Activated CD4-positive, CD25-positive, alpha-beta regulatory T cell treated with anti-CD3 and anti-CD28 coated beads, Interleukin-2, amount 50 U/mL, for 72 hours (primary cell): ENCODE measurements around the gene FHOD3.

Source experiments
- DNase-seq: peaks from one replicate; pipeline ENCODE4 v3.0.0; 2021

The FHOD3 gene

GRCh38 chr18:36323421-36323820 lies 25.9 kb downstream of the FHOD3 start:
- no peak for DNase-seq

GRCh38 chr18:36325846-36326245 lies 28.3 kb downstream of the FHOD3 start:
- DNase-seq = no peak

- no peak for DNase-seq
These were observed 29.3 kb downstream of the FHOD3 start for GRCh38 chr18:36326771-36327170.

DNA sequence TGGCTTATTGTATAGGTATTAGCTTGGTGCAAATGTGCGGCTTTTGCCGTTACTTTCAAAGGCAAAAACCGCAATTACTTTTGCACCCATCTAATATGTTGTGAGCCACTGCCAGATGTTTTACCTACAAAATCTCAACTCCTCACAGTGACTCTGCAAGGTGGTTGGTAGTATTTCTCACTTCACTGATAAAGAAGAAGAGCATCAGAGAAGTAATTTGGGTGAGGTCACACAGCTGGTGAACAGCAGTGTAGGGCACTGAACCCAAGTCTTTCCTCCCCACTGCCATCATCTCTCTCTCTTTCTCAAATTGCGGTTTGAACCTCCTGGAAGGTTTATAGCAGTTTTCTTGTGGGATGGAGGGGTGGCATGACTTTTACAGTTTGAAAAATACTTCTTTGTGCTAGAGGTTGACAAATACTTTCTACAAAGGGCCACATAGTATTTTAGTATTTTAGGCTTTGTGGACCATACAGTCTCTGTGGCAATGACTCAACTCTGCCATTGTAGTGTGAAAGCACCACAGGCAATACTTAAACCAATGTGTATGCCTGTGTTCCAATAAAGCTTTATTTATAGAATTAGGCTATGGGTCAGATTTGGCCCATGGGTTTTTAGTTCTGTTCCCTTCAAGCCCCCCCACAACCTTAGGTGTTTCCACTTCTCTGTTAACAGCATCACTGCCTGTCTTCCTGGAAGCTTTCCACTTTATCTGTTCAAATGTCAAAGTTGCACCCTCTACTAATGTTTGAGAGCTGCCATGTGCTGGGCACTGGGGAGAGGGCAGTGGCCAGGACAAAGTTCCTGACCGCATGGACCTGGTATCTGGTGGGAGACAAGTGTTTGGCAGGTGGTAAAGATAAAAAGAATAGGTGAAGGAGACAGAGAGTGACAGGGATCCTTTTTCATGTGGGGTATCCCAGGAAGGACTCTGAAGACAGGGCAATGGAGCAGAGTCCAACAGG lies 30.1 kb downstream of the FHOD3 start:
- DNase-seq = no peak

DNA sequence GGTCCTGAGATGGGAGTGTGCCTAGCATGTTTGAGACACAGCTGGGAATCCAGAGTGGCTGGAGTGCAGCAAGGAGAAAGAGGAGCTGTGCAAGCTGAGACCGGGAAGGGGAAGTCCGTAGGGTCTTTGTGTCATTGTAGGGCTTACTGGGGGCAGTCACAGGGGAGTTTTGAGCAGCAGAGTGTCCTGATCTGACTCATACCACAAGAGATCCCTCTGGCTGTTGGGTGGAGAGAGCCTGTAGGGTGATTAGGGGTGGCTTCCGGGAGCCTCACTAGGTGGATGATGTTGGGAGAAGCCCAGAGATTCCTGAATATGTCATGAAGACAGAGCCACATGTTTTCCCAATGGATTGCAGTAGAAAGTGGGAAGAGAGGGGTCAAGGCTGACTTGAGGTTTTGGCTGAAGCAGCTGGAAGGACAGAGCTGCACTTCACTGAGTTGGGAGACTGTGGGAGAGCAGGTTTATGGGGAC lies 30.9 kb downstream of the FHOD3 start:
- DNase-seq = no peak

DNA sequence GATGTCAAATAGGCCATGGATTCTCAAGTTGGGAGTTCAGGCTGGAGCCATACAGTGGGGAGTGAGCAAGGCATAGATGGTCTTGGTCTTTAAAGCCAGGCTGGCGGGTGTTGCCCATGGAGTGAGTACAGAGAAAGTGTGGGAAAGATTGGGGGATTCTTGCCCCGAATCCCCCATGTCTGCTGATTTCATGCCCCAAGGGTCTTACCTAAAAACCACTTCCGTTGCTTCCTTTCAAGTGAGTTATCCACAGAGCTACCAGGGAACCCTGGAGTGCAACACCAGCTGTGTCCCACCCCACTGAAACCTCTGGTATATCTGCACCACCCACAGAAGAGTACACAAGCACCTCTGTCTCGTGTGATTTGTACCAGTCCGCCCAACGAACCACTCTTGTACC lies 31.4 kb downstream of the FHOD3 start:
- DNase-seq = no peak

DNA sequence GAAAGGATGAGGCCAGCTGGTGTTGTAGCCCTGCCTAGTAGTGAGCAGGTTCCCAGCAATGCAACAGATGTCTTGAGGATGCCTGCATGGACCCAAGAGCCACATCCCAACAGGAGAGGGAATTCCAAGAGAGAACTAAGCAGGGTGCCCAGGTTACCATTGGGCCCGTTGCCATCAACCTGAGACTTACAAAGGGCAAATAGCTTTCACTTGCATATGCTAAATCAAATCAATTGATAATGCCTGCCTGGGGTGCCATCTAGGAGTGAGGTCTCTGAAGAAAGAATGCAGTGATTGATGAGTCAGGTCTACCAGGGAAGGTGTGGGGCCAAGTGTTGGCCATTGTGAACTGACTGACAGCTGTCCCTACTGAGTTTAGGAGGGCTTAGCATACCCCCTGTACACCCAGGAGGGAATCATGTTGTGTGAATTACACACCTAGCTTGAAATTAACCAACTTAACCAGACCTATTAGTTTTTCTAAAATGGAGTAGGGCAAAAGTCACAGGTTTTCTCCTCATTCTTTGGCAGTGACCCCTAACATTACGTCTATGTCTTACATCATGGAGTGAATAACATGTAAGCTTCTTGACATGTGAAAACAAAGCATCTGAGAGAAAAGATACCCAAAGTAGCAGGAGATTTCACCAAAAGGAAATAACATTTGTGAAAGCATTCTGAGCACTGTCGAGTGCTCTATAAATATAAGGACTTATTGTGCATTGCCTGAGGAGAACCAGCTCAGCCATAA lies 32.3 kb downstream of the FHOD3 start:
- no peak for DNase-seq

- no peak for DNase-seq
These were observed 33.0 kb downstream of the FHOD3 start for GRCh38 chr18:36330435-36331052.

- DNase-seq = no peak
These were observed 34.0 kb downstream of the FHOD3 start for GRCh38 chr18:36331521-36331971.

- no peak for DNase-seq
These were observed 35.9 kb downstream of the FHOD3 start for GRCh38 chr18:36333414-36333813.

GRCh38 chr18:36334798-36335197 lies 37.3 kb downstream of the FHOD3 start:
- DNase-seq = no peak

GRCh38 chr18:36335476-36336279 lies 38.2 kb downstream of the FHOD3 start:
- no peak for DNase-seq

DNA sequence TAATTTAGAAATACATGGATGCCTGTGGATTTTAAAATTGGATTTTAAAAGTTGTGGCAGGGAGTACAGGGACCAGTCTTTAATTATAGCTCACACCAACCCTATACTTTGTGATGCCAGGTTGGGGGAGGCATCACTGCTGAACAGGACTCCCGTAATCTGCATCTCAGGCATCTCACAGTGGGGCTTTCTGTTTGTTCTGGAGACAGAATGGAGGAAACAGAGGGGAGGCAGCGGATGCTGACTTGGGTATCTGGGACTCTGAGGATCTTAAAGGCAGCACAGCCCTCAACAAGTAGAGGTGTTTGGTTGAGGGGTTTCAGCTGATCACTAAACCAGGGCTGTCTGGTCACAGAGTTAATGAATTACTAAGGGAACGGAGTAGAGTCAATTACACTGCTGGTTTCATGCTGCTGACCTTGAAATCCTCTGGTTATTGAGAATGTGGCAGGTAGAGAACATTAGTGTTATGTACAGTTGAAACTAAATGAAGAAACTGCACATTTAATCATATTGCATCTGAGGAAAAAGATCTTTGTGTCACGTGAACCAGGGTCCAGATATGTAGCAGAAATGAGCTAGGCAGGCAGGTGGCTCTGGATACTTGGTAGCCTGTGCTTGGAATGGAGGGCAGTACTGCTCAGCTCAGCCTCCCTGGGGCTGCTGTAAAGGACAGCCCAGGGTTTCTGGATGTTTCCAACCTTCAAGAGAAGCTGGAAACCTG lies 40.3 kb downstream of the FHOD3 start:
- no peak for DNase-seq

GRCh38 chr18:36338403-36338933 lies 41.0 kb downstream of the FHOD3 start:
- DNase-seq = no peak

DNA sequence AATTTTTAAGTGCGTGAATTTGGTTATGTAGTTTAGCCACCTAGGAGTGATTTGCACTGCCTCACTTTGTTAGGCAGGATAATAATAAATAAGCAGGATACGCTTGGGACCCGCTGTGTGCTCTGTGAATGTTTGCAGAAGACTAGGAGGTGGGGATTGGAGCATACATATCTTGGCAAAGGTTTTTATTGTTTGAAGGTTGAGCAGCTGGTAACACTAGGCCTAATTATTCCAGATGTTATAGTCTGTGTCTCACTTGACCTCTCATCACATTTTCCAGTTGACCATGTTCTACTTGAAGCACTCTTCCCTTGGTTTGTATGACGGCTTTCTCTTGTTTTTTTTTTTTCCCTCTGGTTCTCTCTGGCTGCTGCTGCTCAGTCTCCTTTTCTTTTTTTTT lies 42.7 kb downstream of the FHOD3 start:
- no peak for DNase-seq

DNA sequence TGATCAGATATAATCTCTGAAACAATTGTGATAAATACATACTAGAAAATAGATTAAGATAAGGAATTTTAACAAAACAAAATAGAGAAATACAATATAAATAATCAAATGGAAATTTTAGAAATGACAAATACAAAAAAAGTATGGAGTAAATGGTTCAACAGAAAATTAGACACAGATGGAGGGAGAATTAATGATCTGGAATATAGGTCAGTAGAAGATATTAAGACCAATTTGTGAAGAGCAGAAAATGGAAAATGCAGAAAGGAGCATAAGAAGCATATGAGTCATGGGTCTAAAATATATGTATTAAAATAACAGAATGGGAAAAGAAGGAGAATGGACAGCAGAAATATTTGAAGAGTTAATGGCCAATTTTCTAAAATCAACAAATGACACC lies 44.4 kb downstream of the FHOD3 start:
- DNase-seq = no peak

DNA sequence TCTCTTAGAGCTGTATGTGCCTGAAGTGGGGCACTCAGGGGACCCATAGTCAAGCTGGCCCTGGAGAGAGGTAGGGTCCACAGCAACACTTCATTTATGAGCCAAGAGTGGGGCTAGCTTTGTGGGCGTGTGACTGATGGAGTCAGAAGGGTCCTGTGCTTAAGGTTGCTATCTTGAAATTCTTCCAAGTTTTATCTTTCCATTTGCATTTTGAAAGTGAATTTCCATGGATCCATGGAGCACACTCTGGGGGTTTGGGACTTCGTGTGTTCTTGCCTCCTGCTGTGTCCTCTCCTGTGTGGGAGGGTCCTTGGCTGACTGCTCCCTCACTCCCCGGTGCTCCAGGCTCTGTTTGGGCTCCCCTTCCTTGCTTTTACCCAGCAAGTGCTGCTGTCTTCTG lies 50.8 kb downstream of the FHOD3 start:
- no peak for DNase-seq

DNA sequence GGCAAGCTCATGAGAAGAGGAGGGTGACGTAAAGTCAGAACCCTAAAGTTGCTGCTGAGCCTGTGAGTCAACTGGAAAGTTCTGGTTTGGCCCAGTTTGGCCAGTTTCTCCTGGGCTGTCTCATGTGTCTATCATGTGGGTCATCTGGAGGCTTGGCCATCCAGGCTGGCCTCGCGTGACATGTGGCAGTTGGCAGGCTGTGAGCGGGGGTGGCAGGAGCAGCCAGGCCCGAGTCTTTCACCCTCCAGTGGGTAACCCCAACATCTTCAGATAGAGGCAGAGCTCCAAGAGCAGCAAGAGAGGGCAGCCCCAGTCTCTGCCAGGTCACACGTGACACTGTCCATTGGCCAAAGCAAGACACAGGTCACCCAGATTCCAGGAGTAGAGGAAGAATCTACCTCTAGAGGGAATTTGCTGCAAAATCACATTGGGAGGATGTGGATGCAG lies 51.5 kb downstream of the FHOD3 start:
- no peak for DNase-seq

- DNase-seq = no peak
These were observed 52.0 kb downstream of the FHOD3 start for GRCh38 chr18:36349552-36349951.

GRCh38 chr18:36350251-36350651 lies 52.7 kb downstream of the FHOD3 start:
- DNase-seq = no peak

GRCh38 chr18:36350839-36351469 lies 53.4 kb downstream of the FHOD3 start:
- no peak for DNase-seq
